Measurements from ENCODE around the gene IFNGR1. TPM values are rescaled to one million over a fixed set of nuclear protein-coding genes. Genes with fewer than 3 reads are reported as not detected.

IFNGR1 gene
- polyA plus RNA-seq, 2 of the 4 experiments (the other 2 are of a cell fraction) = 31.2 to 54.9 TPM

GRCh38 chr6:137173501-137173900 lies 45.7 kb downstream of the IFNGR1 start, which contains the start of gene IL22RA2:
Gene IL22RA2, minus strand, starts transcription at chr6:137173644. Its CDS starts 11,895 bp downstream, at chr6:137161749.
- FAIRE-seq = no peak
- Histone ChIP-seq H3K4me2 (no peak within 1 kb of the TSS), H3K4me1 (no peaks in the 10 kb centered on the region), H3K9me3 (no peaks in the 10 kb centered on the region), H3K4me3 (no peak within 1 kb of the TSS), H3K27ac (no peak within 1 kb of the TSS)
- TF ChIP-seq ZNF302 (CRISPR knock-in tag; IDR thresholded peaks at IDR 0.05) (no peak), CBX8 (IDR thresholded peaks at IDR 0.05) (no peak), EHF (CRISPR knock-in tag; IDR thresholded peaks at IDR 0.05) (no peak), MAX (IDR thresholded peaks at IDR 0.05) (no peak), CBX2 (IDR thresholded peaks at IDR 0.05; ENCODE audit: borderline replicate concordance, low read depth) (no peak), ATOH8 (CRISPR knock-in tag; IDR thresholded peaks at IDR 0.05; ENCODE audit: low read depth) (no peak), EP300 (IDR thresholded peaks at IDR 0.05) (no peak), SMC3 (IDR thresholded peaks at IDR 0.05) (no peak), HOXA7 (CRISPR knock-in tag; IDR thresholded peaks at IDR 0.05) (no peak), RAD21 (conservative IDR thresholded peaks at IDR 0.05 in 1 of 2, IDR thresholded peaks at IDR 0.05 in 1 of 2) (no peak), ZSCAN20 (CRISPR knock-in tag; IDR thresholded peaks at IDR 0.05) (no peak), PHF8 (IDR thresholded peaks at IDR 0.05; ENCODE audit: borderline replicate concordance, low read depth) (no peak), BCL3 (IDR thresholded peaks at IDR 0.05) (no peak), HOXB5 (CRISPR knock-in tag; IDR thresholded peaks at IDR 0.05) (no peak)
- no peak for ATAC-seq
- ChIA-PET POLR2A (no interaction called here), CTCF (no interaction called here)
- DNase-seq (ENCODE audit: low read depth in 1 of 2, low spot score in 1 of 2) = no peak
- 49% methylated on average over 4 of the region's 4 CpGs for WGBS (ENCODE audit: missing lambda C conversion rate)

GRCh38 chr6:137172734-137173431 lies 46.3 kb downstream of the IFNGR1 start:
- Histone ChIP-seq H3K27ac (no peak overlapping the region), H3K4me2 (no peak overlapping the region), H3K9me3 (no peaks in the 10 kb centered on the region), H3K4me1 (no peaks in the 10 kb centered on the region), H3K4me3 (no peak overlapping the region)
- no peak for FAIRE-seq
- DNase-seq (ENCODE audit: low read depth in 1 of 2, low spot score in 1 of 2) = no peak
- ChIA-PET POLR2A (no interaction called here), CTCF (interaction anchor here (2.2 kb wide), 1 partner anchor 79 kb away, joined by 10 read pairs; no protein-coding TSS in a partner anchor)
- 94% methylated on average over 11 of the region's 11 CpGs for whole genome bisulfite sequencing (ENCODE audit: missing lambda C conversion rate)
- no peak for TF ChIP-seq POLR2AphosphoS2 (conservative IDR thresholded peaks at IDR 0.05; ENCODE audit: low read length)
- TF ChIP-seq SMC3 (IDR thresholded peaks at IDR 0.05) = no peak
- no peak for TF ChIP-seq SREBF2 (IDR thresholded peaks at IDR 0.05)
- TF ChIP-seq HOXB13 (CRISPR knock-in tag; IDR thresholded peaks at IDR 0.05; ENCODE audit: low read depth) = no peak
- TF ChIP-seq TFCP2L1 (CRISPR knock-in tag; IDR thresholded peaks at IDR 0.05) = no peak
- no peak for TF ChIP-seq USF2 (IDR thresholded peaks at IDR 0.05)
- no peak for TF ChIP-seq RFX5 (IDR thresholded peaks at IDR 0.05)
- TF ChIP-seq BCL3 (IDR thresholded peaks at IDR 0.05) = no peak
- TF ChIP-seq RARB (CRISPR knock-in tag; IDR thresholded peaks at IDR 0.05) = no peak
- ATAC-seq = no peak
